NCI-H774 (cell line): Measurements from ENCODE around the gene USP13.
A peak's percentile ranks its signal among the peaks of the same experiment; 100 is the strongest.
"Not testable (repeated sequence)": the region's sequence is repeated elsewhere in the genome, so short reads cannot be mapped to it uniquely, and the experiment has no call there.

Experiments used
- DNase-seq: peaks from one replicate; lab custom pipeline; 2025; lab: John Stamatoyannopoulos, UW

Gene USP13, protein sequence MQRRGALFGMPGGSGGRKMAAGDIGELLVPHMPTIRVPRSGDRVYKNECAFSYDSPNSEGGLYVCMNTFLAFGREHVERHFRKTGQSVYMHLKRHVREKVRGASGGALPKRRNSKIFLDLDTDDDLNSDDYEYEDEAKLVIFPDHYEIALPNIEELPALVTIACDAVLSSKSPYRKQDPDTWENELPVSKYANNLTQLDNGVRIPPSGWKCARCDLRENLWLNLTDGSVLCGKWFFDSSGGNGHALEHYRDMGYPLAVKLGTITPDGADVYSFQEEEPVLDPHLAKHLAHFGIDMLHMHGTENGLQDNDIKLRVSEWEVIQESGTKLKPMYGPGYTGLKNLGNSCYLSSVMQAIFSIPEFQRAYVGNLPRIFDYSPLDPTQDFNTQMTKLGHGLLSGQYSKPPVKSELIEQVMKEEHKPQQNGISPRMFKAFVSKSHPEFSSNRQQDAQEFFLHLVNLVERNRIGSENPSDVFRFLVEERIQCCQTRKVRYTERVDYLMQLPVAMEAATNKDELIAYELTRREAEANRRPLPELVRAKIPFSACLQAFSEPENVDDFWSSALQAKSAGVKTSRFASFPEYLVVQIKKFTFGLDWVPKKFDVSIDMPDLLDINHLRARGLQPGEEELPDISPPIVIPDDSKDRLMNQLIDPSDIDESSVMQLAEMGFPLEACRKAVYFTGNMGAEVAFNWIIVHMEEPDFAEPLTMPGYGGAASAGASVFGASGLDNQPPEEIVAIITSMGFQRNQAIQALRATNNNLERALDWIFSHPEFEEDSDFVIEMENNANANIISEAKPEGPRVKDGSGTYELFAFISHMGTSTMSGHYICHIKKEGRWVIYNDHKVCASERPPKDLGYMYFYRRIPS

DNA sequence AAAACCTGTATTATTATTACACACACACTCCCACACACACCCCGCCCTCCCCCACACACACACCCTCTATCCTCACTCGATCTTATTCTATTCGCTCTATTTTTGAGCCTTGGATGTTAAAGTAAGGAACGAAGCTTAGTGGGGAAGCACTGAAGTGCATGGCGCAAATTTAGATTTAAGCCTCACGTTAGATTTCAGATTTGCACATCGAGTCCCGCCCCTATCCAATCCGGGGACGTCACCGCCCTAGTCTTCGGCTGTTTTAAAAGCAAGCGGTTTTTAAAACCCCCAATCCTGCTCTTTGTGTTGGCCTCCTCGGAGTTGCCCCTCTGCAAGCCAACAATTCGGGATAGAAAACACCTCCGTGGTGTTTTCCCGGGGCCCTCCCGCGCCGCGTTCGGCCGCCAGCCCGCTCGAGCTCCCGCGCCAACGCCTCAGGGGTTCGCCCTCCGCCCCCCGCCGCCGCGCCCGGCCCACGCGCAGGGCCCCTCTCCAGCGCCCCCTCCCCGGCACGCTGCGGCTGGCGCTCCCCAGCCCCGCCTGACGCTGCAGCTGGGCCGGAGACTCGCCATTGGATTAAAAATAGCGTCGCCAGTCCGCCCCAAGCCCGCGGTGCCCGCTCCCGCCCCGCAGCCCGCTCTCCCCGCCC is at the start of gene USP13:
TSS of gene USP13 (plus strand) at position 594 of the 649 bp plus-strand sequence. CDS start 186 bp downstream, outside the sequence.
- peak; percentile 87 for DNase-seq

DNA sequence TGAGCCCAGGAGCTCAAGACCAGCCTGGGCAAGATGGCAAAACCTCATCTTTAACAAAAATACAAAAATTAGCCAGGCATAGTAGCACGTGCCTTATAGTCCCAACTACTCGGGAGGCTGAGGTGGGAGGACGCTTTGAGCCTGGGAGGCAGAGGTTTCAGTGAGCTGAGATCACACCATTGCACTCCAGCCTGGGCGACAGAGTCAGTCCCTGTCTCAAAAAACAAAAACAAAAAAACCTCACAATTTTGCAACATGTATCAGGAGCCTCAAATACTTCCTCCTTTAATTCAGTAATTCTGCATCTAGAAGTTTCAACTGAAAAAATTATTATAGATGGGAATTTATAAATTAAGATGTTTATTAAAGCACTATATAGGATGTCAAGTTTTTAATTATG is 49.5 kb upstream of the USP13 start:
- no peak for DNase-seq

DNA sequence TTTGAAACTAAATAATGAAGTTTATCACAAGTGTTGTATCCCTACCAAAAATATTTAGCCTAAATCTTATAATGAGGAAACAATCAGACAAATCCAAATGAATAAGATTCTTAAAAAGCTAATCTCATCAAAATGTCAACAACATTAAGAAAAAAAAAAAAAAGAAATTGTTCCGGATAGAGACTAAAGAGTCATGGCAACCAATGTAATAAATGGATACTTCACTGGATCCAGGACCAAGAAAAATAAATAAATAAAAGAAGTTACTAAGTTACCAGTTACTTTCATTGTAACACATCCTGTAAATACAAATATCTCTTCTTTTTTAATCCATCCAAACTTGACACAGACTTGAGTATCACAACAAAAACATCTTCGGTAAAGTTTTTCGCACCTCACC is 49.0 kb upstream of the USP13 start:
- peak; percentile 39 for DNase-seq

DNA sequence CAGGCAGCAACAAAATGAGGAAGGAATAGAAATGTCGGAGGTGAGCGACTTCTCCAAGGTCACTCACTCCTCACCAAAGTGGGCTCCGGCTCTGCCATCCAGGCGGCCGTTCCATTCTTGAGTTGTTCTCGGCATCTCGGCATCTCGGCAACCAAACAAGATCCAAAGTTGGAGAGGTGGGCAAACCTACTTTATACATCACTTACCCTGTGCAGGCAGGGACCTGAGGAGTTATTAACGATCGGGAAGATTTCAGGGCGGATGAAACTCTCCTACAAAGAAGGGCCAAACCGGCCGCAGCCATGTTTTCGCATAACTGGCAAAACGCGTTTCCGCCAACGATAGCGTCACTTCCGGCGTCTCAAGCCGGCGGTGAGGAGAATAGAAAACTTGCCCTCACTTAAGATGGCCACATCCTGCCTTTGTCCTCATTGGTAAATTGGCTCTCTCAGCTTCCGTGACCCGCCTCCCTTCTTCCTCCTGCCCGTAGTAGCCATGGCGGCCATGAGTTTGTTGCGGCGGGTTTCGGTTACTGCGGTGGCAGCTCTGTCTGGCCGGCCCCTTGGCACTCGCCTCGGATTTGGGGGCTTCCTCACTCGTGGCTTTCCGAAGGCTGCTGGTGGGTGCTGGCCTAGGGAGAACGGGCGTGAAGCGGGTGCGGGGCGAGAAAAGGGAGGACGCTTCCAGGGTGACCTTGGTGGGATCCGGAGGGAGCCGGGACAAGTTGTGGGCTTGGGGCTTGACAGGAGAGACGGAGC is 48.3 kb upstream of the USP13 start, which contains the start of the genes MRPL47 and NDUFB5:
TSS of gene MRPL47 (minus strand) at position 318 of the 758 bp plus-strand sequence. CDS start at position 304, 14 bp downstream.
TSS of gene NDUFB5 (plus strand) at position 474 of the 758 bp plus-strand sequence. CDS start at position 496, 22 bp downstream.
- peak; percentile 99 for DNase-seq

DNA sequence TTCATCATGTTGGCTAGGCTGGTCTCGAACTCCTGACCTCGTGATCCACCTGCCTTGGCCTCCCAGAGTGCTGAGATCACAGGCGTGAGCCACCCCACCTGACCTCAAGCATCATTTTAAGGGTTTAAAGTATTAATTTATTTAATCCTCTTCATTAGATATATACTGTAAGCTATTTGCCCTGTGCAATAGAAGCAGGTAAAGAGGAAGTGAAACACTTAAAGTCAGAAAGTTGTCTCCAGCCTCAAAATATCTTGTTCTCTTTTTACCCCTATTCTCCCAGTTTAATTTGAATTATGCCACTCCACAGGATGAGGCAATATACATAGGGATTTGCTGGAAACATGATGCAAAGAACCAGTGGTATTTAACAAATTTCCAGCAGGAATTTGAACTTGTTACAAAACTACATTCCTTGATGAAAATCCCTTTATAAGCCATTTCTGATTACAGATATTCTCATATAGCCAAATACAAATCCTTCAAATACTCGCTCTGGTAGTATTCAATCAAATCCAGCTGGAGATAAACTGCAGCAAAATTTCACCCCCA is 46.2 kb upstream of the USP13 start:
- no peak for DNase-seq

DNA sequence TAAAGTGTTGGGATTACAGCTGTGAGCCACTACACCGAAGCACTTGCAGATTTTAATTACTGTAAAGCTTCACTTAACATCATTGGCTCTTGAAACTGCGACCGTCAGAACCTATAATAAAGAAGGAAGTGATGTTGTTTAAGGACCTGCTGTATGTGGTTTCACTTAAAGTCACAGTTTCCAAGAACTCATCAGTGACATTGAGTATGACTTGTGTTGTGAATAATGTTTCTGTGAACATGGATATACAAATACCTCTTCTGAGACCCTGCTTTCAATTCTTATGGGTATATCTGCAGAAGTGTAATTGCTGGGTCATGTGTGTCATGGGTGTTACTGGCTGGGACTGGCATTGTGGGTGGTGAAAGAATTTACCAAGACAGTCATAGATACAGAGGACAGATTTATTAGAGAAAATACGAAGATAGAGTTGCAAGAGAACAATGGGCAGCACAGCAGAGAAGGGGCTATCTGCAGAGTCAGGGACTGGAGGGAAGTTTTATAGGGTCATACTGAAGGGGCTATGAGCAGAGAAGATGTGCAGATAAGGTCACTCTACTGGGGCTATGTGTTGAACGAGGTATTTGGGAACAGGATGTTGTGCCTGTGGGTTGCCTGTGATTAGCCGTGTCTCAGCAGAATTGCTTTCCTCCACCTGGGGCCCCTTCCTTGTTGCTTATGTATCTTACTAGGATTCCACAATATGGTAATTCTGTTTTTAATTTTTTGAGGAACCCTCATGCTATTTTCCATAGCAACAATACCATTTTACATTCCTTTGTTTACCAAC is 43.7 kb upstream of the USP13 start:
- no peak for DNase-seq

DNA sequence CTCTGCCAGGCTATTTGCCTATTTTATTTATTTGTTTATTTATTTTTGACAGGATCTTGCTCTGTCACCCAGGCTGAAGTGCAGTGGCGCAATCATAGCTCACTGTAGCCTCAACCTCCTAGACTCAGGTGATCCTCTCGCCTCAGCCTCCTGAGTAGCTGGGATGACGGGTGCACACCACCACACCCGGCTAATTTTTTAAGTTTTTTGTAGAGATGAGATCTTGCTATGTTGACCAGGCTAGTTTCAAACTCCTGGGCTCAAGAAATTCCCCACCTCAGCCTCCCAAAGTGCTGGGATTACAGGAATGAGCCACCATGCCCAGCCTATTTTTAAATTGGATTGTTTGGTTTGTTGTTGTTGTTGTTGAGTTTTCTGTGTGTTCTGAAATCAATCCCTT is 42.8 kb upstream of the USP13 start:
- no peak for DNase-seq

DNA sequence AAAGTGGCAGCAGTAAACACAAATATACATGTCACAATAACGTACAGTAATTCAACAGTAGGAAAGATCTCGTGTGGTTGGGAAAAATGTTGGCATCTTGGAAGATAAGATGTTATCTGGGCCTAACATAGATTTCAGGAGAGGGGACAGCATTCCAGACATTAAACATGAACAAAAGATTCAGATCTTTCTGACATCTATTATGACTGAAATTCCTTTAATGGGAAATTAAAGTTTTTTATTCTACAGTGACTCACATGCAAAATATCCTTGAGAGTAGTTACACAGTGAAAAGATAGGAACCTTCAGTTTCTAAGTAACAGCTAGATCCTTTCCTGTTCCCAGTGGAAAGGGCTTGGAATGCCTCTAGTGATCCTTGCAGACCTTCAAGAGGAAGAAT is 39.0 kb upstream of the USP13 start:
- DNase-seq = no peak

DNA sequence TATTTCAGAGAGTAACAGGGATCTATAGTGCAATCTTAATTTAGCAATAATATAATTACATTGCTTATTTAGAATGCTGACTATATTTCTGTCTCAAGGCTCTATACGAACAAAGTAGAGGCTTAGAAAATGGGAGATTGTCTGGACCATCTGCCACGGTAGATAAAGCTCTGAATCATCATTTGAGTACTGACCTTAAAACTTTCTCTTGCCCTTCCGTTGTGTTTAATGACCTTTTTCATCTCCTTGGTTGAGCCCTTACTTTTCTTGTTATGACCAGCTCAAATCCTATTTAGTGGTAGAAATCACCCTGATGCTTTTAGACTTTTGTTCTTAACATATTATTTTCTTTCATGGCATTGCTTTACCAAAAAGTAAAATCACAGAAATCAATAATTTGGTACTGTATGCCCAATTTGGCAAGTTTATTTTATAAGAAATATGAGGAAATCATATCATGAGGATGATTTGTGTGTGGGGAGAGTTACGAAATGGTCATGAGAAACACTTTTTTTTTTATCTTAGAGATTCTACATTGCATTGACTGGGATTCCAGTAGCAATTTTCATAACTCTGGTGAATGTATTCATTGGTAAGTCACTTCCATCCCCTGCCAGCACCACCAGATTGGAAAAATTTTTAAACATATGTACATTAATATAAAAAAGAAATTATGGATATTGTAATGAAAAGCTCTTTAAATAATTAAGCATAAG is 37.2 kb upstream of the USP13 start:
- DNase-seq = no peak

DNA sequence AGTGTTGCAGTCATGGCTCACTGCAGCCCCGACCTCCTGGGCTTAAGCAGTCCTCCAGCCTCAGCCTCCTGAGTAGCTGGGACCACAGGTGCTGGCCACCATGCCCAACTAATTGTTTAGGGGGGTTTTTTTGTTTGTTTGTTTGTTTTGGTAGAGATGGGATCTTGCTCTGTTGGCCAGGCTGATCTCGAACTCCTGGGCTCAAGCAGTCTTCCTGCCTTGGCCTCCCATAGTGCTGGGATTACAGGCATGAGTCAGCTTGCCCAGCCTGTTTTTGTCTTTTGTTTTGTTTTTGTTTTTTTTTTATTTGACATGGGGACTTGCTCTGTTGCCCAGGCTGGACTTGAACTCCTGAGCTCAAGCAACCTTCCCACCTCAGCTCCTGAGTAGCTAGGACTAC is 30.8 kb upstream of the USP13 start:
- no peak for DNase-seq

DNA sequence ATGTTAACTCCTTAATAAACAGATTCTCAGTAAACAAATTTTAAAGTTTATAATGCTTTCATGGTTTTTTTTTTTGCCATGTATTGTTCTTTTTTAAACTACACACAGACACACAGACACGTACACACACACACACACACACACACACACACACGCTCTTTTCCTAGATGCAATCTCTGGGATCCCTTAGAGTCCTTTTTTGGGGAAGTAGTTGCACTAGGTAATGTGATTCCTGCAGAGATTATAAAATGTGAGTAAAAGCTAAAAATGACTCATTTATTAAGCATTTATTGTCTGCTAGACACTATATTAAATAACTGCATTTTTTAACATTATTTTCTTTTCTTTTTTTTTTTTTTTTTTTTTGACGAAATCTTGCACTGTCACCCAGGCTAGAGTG is 28.4 kb upstream of the USP13 start:
- no peak for DNase-seq

DNA sequence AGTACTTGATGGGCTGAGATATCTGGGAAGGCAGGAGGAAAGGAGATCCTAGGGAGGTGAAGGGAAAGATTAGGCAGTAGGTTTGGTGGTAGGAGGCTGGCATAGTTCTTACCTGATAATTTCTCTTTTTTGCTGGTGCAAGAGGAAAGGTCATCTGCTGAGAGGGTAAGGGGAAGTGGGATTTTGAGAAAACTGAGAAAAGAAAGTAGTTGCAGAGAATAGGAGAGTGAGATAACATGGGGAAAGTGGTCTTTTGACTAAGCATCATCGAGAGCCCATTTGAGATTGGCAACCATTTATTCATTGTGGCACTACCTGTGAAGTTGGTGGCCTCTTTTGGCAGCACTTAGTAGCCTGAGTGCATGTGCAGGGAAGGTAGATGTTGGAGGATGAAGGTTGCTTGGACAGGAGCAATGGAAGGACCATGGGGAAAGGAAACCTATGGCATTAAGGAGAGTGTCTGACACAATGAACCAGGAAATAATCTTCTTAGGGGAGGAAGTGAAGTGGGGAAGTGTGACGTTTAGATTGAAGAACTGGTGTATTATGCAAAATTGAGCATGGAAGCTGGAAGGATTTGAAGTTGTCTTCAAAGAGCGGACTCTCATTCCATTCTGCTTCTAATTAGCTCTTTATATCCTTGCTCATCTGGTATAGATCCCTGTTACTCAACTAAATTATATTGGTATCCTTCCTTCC is 21.9 kb upstream of the USP13 start:
- DNase-seq = no peak

DNA sequence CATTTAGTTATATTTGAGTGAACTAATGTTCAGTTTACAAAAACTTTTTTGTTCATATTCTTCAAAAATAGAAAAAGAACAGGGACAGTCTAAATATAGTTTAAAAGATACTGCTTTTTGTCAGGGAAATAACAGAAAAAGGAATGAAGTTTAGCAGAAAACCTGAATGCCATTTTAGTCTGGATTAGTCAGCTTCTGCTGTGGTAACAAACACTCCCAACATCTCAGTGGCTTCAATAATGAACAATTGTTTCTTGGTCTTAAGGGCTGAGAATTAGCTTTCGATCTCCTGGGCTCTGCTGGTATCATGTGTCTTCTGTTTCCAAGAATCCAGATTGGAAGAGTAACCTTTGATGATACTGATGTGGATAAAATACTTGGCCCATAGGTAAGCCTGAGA is 12.4 kb upstream of the USP13 start:
- DNase-seq = no peak

DNA sequence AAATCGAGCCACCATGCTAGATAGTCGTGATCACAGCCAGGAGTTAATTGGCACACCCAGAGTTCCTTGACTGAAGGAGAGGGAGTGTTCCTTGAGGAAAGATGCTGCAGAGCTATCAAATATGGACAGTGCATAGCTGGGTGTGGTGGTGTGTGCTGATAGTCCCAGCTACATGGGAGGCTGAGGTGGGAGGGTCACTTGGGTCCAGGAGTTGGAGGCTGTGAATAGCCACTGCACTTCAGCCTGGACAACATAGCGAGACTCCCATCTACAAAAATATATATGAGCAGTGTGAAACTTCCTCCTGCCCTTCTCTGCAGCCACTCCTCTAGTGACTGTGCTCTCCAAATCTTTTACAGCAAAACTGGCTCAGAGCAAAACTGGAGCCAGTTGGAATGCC is 10.0 kb upstream of the USP13 start:
- no peak for DNase-seq

DNA sequence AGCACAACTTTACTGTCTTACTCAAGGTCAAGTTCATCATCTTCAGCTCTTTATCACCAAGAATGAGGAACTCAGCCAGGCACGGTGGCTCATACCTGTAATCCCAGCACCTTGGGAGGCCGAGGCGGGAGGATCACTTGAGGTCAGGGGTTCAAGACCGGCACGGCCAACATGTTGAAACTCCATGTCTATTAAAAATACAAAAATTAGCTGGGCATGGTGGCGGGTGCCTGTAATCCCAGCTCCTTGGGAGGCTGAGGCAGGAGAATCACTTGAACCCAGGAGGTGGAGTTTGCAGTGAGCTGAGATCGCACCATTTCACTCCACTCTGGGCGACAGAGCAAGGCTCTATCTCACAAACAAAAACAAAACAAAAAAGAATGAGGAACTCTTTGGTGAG is 9.0 kb upstream of the USP13 start:
- DNase-seq = not testable (repeated sequence)

DNA sequence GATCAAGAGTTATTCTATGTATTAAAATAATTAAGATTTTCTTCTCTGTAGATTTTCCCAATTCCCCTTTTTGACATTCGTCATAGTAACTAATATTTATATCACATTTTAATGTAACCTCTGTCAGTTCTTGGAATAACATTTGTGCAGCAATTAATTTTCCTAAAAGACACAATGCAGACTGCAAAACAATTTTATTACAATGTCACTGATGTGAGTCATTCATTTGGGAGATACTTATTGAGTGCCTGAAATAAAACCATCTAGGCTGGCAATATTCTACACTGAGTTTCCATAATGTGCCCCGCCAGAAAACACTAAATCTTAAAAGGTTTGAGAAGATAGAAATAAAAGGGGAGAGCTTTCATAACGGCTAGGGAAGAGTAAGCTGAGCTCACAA is 6.7 kb upstream of the USP13 start:
- DNase-seq = no peak

DNA sequence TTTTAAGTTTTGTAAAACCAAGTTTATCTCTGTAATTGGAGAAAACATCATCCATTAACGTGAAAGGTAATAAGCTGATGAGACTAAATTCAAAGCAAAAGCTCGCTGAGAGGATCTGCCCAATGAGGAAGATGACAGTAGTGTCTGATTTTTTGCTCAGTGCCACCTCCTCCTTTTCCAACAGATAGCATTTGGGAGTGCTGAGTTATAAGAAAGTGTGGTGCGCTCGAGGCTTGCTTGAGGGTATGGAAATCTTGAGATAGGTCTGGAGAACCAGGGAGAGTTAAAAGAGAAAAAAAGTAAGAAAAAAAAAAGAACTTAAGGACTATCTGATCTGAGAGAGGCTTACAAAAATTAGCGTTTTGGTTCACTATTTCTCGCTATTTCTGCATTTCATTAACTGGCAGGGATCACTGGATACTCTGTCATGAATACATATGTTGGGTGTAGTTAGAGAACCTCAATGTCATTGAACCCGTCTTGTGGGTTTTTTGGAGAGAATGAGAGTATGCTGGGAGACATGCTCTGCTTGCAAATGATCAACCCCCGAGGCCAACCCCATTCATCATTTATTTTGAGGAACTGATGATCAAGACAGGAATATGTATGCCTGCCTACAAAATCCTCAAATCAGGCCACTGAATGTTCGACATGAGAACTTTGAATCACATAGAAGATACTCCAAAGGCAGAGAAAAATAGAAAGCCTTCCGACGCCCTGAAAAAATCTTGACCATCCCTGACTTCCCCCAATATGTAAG is 973 bp upstream of the USP13 start:
- no peak for DNase-seq

DNA sequence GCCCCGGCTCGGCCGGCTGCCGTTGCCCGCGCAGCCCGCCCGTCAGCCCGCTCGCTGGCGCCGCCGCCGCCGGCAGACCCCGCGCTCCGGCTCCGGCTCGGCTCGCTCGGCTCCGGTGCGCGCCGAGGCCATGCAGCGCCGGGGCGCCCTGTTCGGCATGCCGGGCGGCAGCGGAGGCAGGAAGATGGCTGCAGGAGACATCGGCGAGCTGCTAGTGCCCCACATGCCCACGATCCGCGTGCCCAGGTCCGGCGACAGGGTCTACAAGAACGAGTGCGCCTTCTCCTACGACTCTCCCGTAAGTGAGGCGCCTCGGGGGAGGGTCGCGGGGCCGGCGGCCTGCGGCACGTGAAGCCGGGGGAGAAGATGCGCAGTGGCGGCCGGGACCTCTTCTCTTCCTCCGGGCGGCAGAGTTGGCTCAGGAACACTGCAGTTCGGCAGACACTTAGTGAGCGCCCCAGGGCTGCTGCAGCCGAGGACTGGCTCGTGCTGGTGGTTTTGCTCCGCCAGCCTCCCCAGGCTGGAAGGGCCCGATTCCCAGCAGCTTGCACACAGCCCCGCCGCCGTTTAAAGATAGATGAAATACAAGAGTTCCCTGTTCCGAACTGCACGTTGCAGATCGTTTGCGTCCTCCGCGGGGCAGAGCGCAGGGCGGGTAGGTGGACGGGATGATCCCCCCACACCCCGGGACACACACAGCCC is 407 bp downstream of the USP13 start:
- peak; percentile 66 for DNase-seq
